ENCODE results near the gene SMIM1. TPM values are rescaled to one million over a fixed set of nuclear protein-coding genes. Genes with fewer than 3 reads are reported as not detected.

Gene SMIM1
- total RNA-seq, 1 donor from 2014 or later: 0.72 TPM

- no peak for TF ChIP-seq CTCF (IDR thresholded peaks at IDR 0.05)
- Mint-ChIP-seq H3K4me3 (ENCODE audit: unreplicated experiment) (no peak overlapping the region), H3K27me3 (ENCODE audit: low read depth) (peaks cover 12% of the 10 kb centered on the region), H3K27ac (ENCODE audit: unreplicated experiment) (no peak overlapping the region), H3K4me1 (ENCODE audit: low read depth) (peaks cover 4% of the 10 kb centered on the region), H3K9me3 (ENCODE audit: low read depth) (no peaks in the 10 kb centered on the region), H3K36me3 (ENCODE audit: low read depth) (no peaks in the 10 kb centered on the region)
- no peak for DNase-seq (ENCODE audit: low spot score)
Observed at GRCh38 chr1:3727825-3728776, 44.4 kb upstream of the SMIM1 start.

DNA sequence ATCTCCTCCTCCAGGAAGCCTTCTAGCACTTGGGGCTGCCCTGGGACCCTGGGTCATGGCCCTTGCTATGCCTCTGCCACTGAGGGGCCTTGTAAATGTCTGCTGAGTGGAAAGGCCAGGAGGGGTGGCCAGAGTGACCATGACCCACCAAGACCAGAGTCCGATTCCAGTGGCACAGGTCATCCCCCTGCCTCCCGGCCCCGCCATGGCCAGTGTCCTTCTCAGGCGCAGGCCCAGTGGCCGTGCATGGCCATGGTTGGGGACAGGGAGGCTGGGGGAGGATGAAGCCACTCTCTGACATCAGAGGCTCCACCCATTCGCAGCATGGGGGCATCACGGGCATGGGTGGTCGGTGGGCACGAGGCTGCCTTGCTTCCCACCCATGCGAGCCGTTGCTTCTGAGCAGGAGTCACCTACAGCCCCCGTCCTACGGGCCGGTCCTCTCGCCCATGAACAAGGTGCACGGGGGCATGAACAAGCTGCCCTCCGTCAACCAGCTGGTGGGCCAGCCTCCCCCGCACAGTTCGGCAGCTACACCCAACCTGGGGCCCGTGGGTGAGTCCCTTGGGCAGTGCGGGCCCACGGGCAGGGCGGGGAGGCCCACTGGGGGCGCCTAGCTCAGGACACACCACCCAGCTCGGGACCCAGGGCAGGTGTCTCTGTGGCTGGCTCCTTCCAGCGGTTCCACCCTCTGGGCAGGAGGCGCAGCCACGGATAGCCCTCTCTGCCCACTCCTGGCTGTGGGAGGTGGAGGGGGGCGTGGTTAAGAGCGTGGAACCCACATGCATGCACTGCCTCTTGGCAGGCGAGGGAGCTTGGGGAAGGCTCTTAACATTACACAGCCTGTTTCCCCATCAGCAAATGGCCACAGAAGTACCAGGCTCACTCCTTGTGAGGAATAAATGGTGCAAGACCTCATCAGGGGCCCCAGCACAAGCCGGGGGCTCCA, 42.7 kb upstream of the SMIM1 start:
- no peak for DNase-seq (ENCODE audit: low spot score)
- Mint-ChIP-seq H3K36me3 (ENCODE audit: low read depth) (no peaks in the 10 kb centered on the region), H3K4me1 (ENCODE audit: low read depth) (peaks cover 4% of the 10 kb centered on the region), H3K9me3 (ENCODE audit: low read depth) (no peaks in the 10 kb centered on the region), H3K27me3 (ENCODE audit: low read depth) (peaks cover 12% of the 10 kb centered on the region), H3K27ac (ENCODE audit: unreplicated experiment) (no peak overlapping the region), H3K4me3 (ENCODE audit: unreplicated experiment) (no peak overlapping the region)
- TF ChIP-seq CTCF (IDR thresholded peaks at IDR 0.05): no peak

DNA sequence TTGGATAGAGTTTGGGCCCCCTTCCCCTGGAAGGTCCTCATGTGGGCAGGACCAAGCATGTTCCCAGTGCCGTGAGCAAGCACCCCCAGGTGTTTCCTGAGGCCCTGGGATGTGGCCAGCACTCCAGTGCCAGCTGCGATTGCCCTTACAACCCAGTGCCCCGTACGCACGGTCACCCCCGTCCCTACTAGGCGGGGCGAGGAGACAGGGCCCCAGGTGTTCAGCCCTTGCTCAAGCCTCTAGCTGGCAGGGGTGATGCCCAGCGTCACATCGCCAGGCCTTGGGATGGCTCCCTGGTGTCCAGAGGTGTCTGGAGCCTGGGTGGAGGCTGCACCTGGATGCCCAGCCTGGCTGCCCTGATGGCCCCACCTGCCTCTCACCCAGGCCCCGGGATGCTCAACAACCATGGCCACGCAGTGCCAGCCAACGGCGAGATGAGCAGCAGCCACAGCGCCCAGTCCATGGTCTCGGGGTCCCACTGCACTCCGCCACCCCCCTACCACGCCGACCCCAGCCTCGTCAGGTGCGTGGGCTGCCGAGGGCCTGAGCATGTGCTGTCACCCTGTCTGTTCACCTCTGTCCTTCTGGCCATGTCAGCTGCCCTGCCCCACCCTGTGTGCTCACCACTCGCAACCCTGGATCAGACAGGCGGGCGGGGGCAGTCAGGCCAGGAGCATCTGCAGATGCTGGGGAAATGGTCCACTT, 41.9 kb upstream of the SMIM1 start:
- TF ChIP-seq CTCF (IDR thresholded peaks at IDR 0.05): no peak
- no peak overlapping the region for H3K4me3 Mint-ChIP-seq (ENCODE audit: unreplicated experiment)
- H3K9me3 Mint-ChIP-seq (ENCODE audit: low read depth): no peaks in the 10 kb centered on the region
- peaks cover 4% of the 10 kb centered on the region for H3K4me1 Mint-ChIP-seq (ENCODE audit: low read depth)
- H3K27ac Mint-ChIP-seq (ENCODE audit: unreplicated experiment): no peak overlapping the region
- H3K36me3 Mint-ChIP-seq (ENCODE audit: low read depth): no peaks in the 10 kb centered on the region
- no peak for DNase-seq (ENCODE audit: low spot score)
- peaks cover 12% of the 10 kb centered on the region for H3K27me3 Mint-ChIP-seq (ENCODE audit: low read depth)

DNA sequence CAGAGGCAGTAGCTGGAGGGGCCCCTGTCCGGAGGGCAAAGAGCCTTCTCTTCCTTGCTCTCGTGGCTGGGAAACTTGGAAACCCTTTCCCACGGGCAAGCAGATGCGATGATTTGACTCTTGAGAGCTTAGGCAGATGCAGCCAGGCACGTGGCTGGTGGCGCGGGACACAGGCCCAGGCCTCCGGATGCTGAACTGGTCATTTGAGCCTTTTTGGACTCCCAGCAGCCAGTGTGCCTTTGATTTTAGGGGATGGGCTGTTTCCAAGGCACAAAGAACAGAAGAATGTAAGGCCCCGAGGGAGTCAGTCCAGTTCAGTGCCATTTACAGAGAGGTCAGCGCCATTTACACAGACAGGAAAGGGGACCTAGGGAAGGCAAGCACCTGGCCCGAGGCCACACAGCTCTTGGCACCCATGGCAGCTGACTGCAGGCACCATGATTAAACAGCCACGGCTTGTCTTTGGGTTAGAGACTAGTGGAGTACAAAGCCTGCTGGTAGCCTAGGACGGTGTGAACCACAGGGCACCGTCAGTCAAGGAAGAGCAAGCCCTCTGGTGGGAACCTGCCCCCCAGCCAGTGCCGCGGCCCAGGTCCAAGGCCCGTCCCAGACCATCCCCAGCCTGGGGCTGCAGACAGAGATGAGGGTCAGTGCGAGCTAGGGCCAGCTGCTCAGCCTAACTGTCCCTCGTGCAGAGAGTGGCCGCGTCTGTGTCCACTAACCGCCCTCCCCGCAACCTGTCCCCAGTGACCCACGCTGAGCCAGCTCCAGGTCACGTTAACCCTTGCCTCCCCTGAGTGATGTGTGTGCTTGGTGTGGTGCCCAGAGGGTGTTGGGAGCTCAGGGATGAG, 40.7 kb upstream of the SMIM1 start:
- Mint-ChIP-seq H3K27me3 (ENCODE audit: low read depth) (peaks cover 12% of the 10 kb centered on the region), H3K4me3 (ENCODE audit: unreplicated experiment) (no peak overlapping the region), H3K4me1 (ENCODE audit: low read depth) (peaks cover 12% of the 10 kb centered on the region), H3K36me3 (ENCODE audit: low read depth) (no peaks in the 10 kb centered on the region), H3K27ac (ENCODE audit: unreplicated experiment) (no peak overlapping the region), H3K9me3 (ENCODE audit: low read depth) (no peaks in the 10 kb centered on the region)
- DNase-seq (ENCODE audit: low spot score): no peak
- no peak for TF ChIP-seq CTCF (IDR thresholded peaks at IDR 0.05)
